Right lobe of liver (tissue), 6 donors: Measurements from ENCODE around the gene TSPAN4. TPM values are rescaled to one million over a fixed set of nuclear protein-coding genes. Genes with fewer than 3 reads are reported as not detected.

ENCODE experiments used
- ATAC-seq, 4 donors: fragments of 200-7000 bp; cut with Tn5 transposase; one replicate each; pipeline ENCODE4 v1.9.1; 2020; ENCODE audit warnings: mild to moderate bottlenecking in 4 of 4, moderate library complexity in 4 of 4
- DNase-seq, 3 donors: peaks; one replicate each; pipeline ENCODE4 v3.0.0-alpha.2; 2020
- H3K27ac ChIP-seq, 3 donors: fragments of 200-600 bp; one replicate each; pipeline ENCODE4 v1.8.0; 2022
- H3K27me3 ChIP-seq, 2 donors: fragments of 200-600 bp; one replicate each; pipeline ENCODE4 v1.8.0; 2022
- H3K36me3 ChIP-seq, 4 donors: fragments of 200-600 bp; sonication (generic) in 1 of 4; one replicate each; pipeline versions ENCODE4 v1.5.1 to v1.8.0; 2017 to 2022; ENCODE audit warnings: control low read depth in 1 of 4
- H3K4me1 ChIP-seq, 4 donors: fragments of 200-600 bp; sonication (generic) in 1 of 4; one replicate each; pipeline versions ENCODE4 v1.5.1 to v1.8.0; 2017 to 2022; ENCODE audit warnings: control low read depth in 1 of 4
- H3K4me3 ChIP-seq, 3 donors: fragments of 200-600 bp; one replicate each; pipeline ENCODE4 v1.8.0; 2022
- H3K9me3 ChIP-seq, 4 donors: fragments of 200-600 bp; sonication (generic) in 1 of 4; one replicate each; pipeline versions ENCODE4 v1.5.1 to v1.8.0; 2017 to 2022; ENCODE audit warnings: control low read depth in 1 of 4
- CTCF ChIP-seq, 4 donors: fragments of 200-600 bp in 3 of 4; fragments of 450-650 bp in 1 of 4; IDR thresholded peaks; one replicate each; pipeline versions ENCODE4 v1.5.1 to v1.8.0; 2016 to 2022; ENCODE audit warnings: antibody characterized with exemption in 4 of 4, mild to moderate bottlenecking in 2 of 4
- POLR2A ChIP-seq: fragments of 450-650 bp; IDR thresholded peaks from one replicate; pipeline ENCODE4 v1.6.1; 2017; ENCODE audit warnings: antibody characterized with exemption, mild to moderate bottlenecking
- WGBS: methylation state at CpG from one replicate; pipeline ENCODE4 v1.1.6; 2018; ENCODE audit warnings: low coverage, low lambda C conversion rate; ENCODE audit not compliant: insufficient coverage; ENCODE audit errors: missing lambda C conversion rate; 5-methylcytosine and 5-hydroxymethylcytosine counted together
- intact Hi-C, 2 donors: fragments of 100-400 bp; cut with DNase I; formaldehyde crosslinking; loops; one replicate each; pipeline versions ENCODE4 v1.11.2 to v1.14.1; 2022
- small RNA-seq, 2 experiments: library from RNA; depleted of rRNA; stranded (forward); fragments of <200 nt; gene quantifications; one replicate each; pipeline ENCODE3, GENCODE V24; 2016
- total RNA-seq, 6 experiments: library from RNA; depleted of rRNA in 2 of 6; stranded (reverse); fragments of >200 nt in 2 of 6; fragmentation: NEBNext Ultra II Directional in 3 of 6; extraction: Animal tissue kit (Norgen Biotek cat#: 25700) in 3 of 6; gene quantifications; one replicate each; pipeline versions ENCODE4 v1.1.0 to v1.2.4, GENCODE V29; 2016 to 2023
- donor health status: DM: no; HTN: yes; CAD: no.
- donor health status: DM: no; HTN: no; CAD: no.
- donor health status: DM: no; HTN: no; CAD: no.
- donor health status: DM: no; HTN: yes; CAD: no.
- donor health status: DM: no; HTN: yes; CAD: no.

TSPAN4 gene
- total RNA-seq, 6 experiments from 2014 or later, result 14.9 to 80.6 (median 30.5) TPM

DNA sequence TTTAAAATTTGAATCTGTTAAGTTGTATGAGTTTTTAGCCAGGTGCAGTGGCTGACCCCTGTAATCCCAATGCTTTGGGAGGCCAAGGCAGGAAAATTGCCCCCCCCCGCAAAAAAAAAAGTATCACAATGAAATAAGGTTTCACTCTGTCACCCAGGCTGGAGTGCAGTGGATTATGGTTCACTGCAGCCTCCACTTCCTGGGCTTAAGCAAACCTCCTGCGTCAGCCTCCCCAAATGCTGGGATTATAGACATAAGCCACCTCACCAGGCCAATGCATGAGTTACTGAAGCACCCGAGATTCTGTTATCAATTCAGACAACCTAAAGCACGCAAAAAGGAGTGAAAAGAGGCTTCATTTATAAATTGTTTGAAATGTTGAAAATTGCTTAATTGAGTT lies 70.4 kb downstream of the TSPAN4 start:
- peak overlapping the region in 1 of 3 donors; percentile 93 for H3K27ac ChIP-seq
- no peaks in the 10 kb centered on the region for H3K36me3 ChIP-seq
- no peak overlapping the region for H3K4me3 ChIP-seq
- 71% methylated on average over 4 of the region's 4 CpGs for WGBS
- DNase-seq (no peak), ATAC-seq (no peak)
- peaks cover 0 to 58% (median 17%) of the 10 kb centered on the region in 4 donors for H3K4me1 ChIP-seq
- no peaks in the 10 kb centered on the region for H3K27me3 ChIP-seq
- no peaks in the 10 kb centered on the region for H3K9me3 ChIP-seq
- TF ChIP-seq CTCF (IDR thresholded peaks at IDR 0.05) (no peak), POLR2A (no peak)
- intact Hi-C loops, result no loop called here

- 38% methylated on average over 1 of the region's 5 CpGs for WGBS
- Histone ChIP-seq H3K27ac (peak overlapping the region; percentile 63 to 93 (median 85)), H3K4me3 (peak overlapping the region; percentile 12 to 56 (median 48)), H3K36me3 (no peaks in the 10 kb centered on the region), H3K4me1 (peaks cover 0 to 58% (median 17%) of the 10 kb centered on the region in 4 donors), H3K9me3 (no peaks in the 10 kb centered on the region), H3K27me3 (no peaks in the 10 kb centered on the region)
- peak in 1 of 4 donors; percentile 12 for ATAC-seq
- intact Hi-C loops, result no loop called here
- DNase-seq, result peak in 1 of 3 donors; percentile 67
- TF ChIP-seq POLR2A (no peak), CTCF (IDR thresholded peaks at IDR 0.05) (no peak)
Observed at GRCh38 chr11:914204-914603, 71.6 kb downstream of the TSPAN4 start.

GRCh38 chr11:914747-915501 lies 72.3 kb downstream of the TSPAN4 start:
- ATAC-seq, result peak; percentile 66 to 79 (median 72)
- no peaks in the 10 kb centered on the region for H3K36me3 ChIP-seq
- no peaks in the 10 kb centered on the region for H3K9me3 ChIP-seq
- TF ChIP-seq POLR2A, result peak; percentile 80
- no peak for TF ChIP-seq CTCF (IDR thresholded peaks at IDR 0.05)
- WGBS, result 0% methylated on average over 6 of the region's 21 CpGs
- peaks cover 0 to 53% (median 14%) of the 10 kb centered on the region in 4 donors for H3K4me1 ChIP-seq
- DNase-seq, result peak; percentile 88 to 97 (median 95)
- H3K27me3 ChIP-seq, result no peaks in the 10 kb centered on the region
- H3K27ac ChIP-seq, result peak overlapping the region; percentile 63 to 93 (median 85)
- intact Hi-C loops, result no loop called here
- peak overlapping the region; percentile 12 to 56 (median 48) for H3K4me3 ChIP-seq

Small RNA genes within 50 kb of the gene (small RNA-seq; reads per million reads assigned to genes)
- gene SNORA52, result 0 reads per million in 2 experiments

Other genes starting within 250 kb of the TSPAN4 start
- 10 to 100 TPM; 27.3 to 72.8 (median 47.7) TPM for gene IRF7, start 226.9 kb upstream of the TSPAN4 start, total RNA-seq
- gene CDHR5, start 217.9 kb upstream of the TSPAN4 start, total RNA-seq, result 100 to 1,000 TPM in 2 of 6 experiments, 10 to 100 TPM in 4; 59.4 to 162 (median 80.7) TPM
- not detected for gene SCT, start 215.7 kb upstream of the TSPAN4 start, total RNA-seq
- gene DRD4, start 205.6 kb upstream of the TSPAN4 start, total RNA-seq, result under 1 TPM in 4 of 6 experiments, not detected in 2; 0.31 to 0.90 (median 0.41) TPM
- 10 to 100 TPM; 11.3 to 17.9 (median 14.0) TPM for gene DEAF1, start 147.6 kb upstream of the TSPAN4 start, total RNA-seq
- gene TMEM80, start 147.0 kb upstream of the TSPAN4 start, total RNA-seq, result 10 to 100 TPM in 3 of 6 experiments, 1 to 10 TPM in 3; 6.9 to 15.5 (median 10.5) TPM
- 100 to 1,000 TPM in 5 of 6 experiments, 10 to 100 TPM in 1; 95.8 to 184 (median 120) TPM for gene EPS8L2, start 136.6 kb upstream of the TSPAN4 start, total RNA-seq
- 100 to 1,000 TPM; 102 to 184 (median 150) TPM for gene TALDO1, start 95.4 kb upstream of the TSPAN4 start, total RNA-seq
- 10 to 100 TPM; 15.8 to 31.9 (median 27.7) TPM for gene GATD1, start 65.4 kb upstream of the TSPAN4 start, total RNA-seq
- not detected for gene CEND1, start 52.8 kb upstream of the TSPAN4 start, total RNA-seq
- 10 to 100 TPM; 20.6 to 40.2 (median 29.9) TPM for gene SLC25A22, start 44.6 kb upstream of the TSPAN4 start, total RNA-seq
- gene PIDD1, start 37.6 kb upstream of the TSPAN4 start, total RNA-seq, result 10 to 100 TPM in 2 of 6 experiments, 1 to 10 TPM in 4; 6.5 to 11.8 (median 9.8) TPM
- gene RPLP2, start 32.9 kb upstream of the TSPAN4 start, total RNA-seq, result 100 to 1,000 TPM; 212 to 574 (median 457) TPM
- gene PNPLA2, start 23.9 kb upstream of the TSPAN4 start, total RNA-seq, result 10 to 100 TPM; 33.2 to 97.1 (median 69.6) TPM
- gene CRACR2B, start 14.9 kb upstream of the TSPAN4 start, total RNA-seq, result 1 to 10 TPM; 2.2 to 4.0 (median 3.1) TPM
- 100 to 1,000 TPM in 5 of 6 experiments, 10 to 100 TPM in 1; 70.8 to 156 (median 135) TPM for gene CD151, start 9.9 kb upstream of the TSPAN4 start, total RNA-seq
- gene POLR2L, start 323 bp upstream of the TSPAN4 start, total RNA-seq, result 10 to 100 TPM; 34.5 to 88.1 (median 72.9) TPM
- 100 to 1,000 TPM in 1 of 6 experiments, 10 to 100 TPM in 5; 61.1 to 157 (median 78.7) TPM for gene CHID1, start 68.0 kb downstream of the TSPAN4 start, total RNA-seq
- 10 to 100 TPM; 41.4 to 66.7 (median 53.8) TPM for gene AP2A2, start 83.0 kb downstream of the TSPAN4 start, total RNA-seq
- gene MUC6, start 193.9 kb downstream of the TSPAN4 start, total RNA-seq, result 1 to 10 TPM in 2 of 6 experiments, under 1 TPM in 4; 0.31 to 2.1 (median 0.72) TPM
- under 1 TPM in 1 of 6 experiments, not detected in 5; 0.04 TPM for gene MUC2, start 232.0 kb downstream of the TSPAN4 start, total RNA-seq